Peyer's patch (tissue), 4 donors: ENCODE measurements around the gene SAMD7.

Experiments used
- CTCF ChIP-seq, 6 experiments: fragments of 450-650 bp in 4 of 6; fragments of 200-600 bp in 2 of 6; sonication (generic) in 1 of 6; IDR thresholded peaks; one replicate each; pipeline ENCODE4 v1.5.1; 2017 to 2019; ENCODE audit warnings: antibody characterized with exemption in 6 of 6, mild to moderate bottlenecking in 3 of 6, moderate library complexity in 1 of 6
- POLR2A ChIP-seq, 2 donors: fragments of 450-650 bp; IDR thresholded peaks; one replicate each; pipeline ENCODE4 v1.5.1; 2017; ENCODE audit warnings: antibody characterized with exemption in 2 of 2, mild to moderate bottlenecking in 2 of 2, moderate library complexity in 2 of 2

GRCh38 chr3:169879013-169879557 lies 32.3 kb upstream of the SAMD7 start:
- TF ChIP-seq POLR2A (IDR thresholded peaks at IDR 0.05) (no peak), CTCF (IDR thresholded peaks at IDR 0.05) (no peak)
